T-cell (primary cell): ENCODE data around the gene EMC9. TPM values are rescaled to one million over a fixed set of nuclear protein-coding genes. Genes with fewer than 3 reads are reported as not detected.

Source experiments
- ATAC-seq, 4 experiments: fragments of 200-7000 bp in 3 of 4; fragments of 150-1000 bp in 1 of 4; cut with Tn5 transposase; replicated peaks in 1 of 4; 1 replicate in 3 of 4; 2 replicates in 1 of 4; pipeline ENCODE4 v1.10.0; 2021; ENCODE audit warnings: moderate library complexity in 3 of 4, mild to moderate bottlenecking in 2 of 4, moderate number of reproducible peaks in 1 of 4
- CTCF ChIA-PET, 2 donors: fragments of 300-600 bp; sonication (Branson Sonifier 250); formaldehyde crosslinking; loops; one replicate each; lab custom pipeline; 2022; ENCODE audit warnings: antibody characterized with exemption in 2 of 2; lab: Charles Lee
- POLR2A ChIA-PET, 2 donors: fragments of 300-600 bp; sonication (Branson Sonifier 250); formaldehyde crosslinking; loops; one replicate each; lab custom pipeline; 2022; ENCODE audit warnings: antibody characterized with exemption in 2 of 2; lab: Charles Lee
- DNase-seq, 35 experiments: peaks; one replicate each; pipeline versions ENCODE4 v3.0.0 to v3.0.0-alpha.2; 2013 to 2023
- H3K27ac ChIP-seq: one replicate; pipeline ENCODE4 v1.5.1; 2013; ENCODE audit warnings: low read length
- H3K27me3 ChIP-seq, 2 experiments: replicated peaks in 1 of 2; 1 replicate in 1 of 2; 2 replicates in 1 of 2; pipeline versions ENCODE4 v1.6.1 to v1.7.0; 2013; ENCODE audit warnings: low read length in 1 of 2, mixed read lengths in 1 of 2; ENCODE audit not compliant: control insufficient read depth in 2 of 2, insufficient read depth in 2 of 2; ENCODE audit errors: extremely low read depth in 1 of 2
- H3K36me3 ChIP-seq, 2 donors: 1 replicate in 1 of 2; 2 replicates in 1 of 2; pipeline versions ENCODE4 v1.6.1 to v1.7.0; 2013; ENCODE audit warnings: low read length in 1 of 2; ENCODE audit not compliant: control insufficient read depth in 2 of 2, insufficient read depth in 1 of 2; ENCODE audit errors: extremely low read depth in 1 of 2
- H3K4me1 ChIP-seq, 2 experiments: 1 replicate in 1 of 2; 2 replicates in 1 of 2; pipeline versions ENCODE4 v1.6.1 to v1.7.0; 2013; ENCODE audit warnings: low read length in 2 of 2, mixed read lengths in 1 of 2; ENCODE audit not compliant: insufficient read depth in 2 of 2, control insufficient read depth in 1 of 2; ENCODE audit errors: extremely low read depth in 1 of 2
- H3K4me3 ChIP-seq, 2 donors: 1 replicate in 1 of 2; 2 replicates in 1 of 2; pipeline versions ENCODE4 v1.5.1 to v1.7.0; 2013; ENCODE audit warnings: mild to moderate bottlenecking in 2 of 2, low read length in 1 of 2, moderate library complexity in 1 of 2; ENCODE audit not compliant: control insufficient read depth in 1 of 2; ENCODE audit errors: extremely low read depth in 1 of 2
- H3K9me3 ChIP-seq: 2 replicates; pipeline ENCODE4 v1.7.0; 2013
- H3K27ac Mint-ChIP-seq, 2 donors: one replicate each; pipeline ENCODE4 v1.8.0; 2020 to 2021; ENCODE audit warnings: mild to moderate bottlenecking in 2 of 2, mixed read lengths in 2 of 2
- H3K27me3 Mint-ChIP-seq, 2 donors: one replicate each; pipeline ENCODE4 v1.8.0; 2021 to 2022; ENCODE audit warnings: mixed read lengths in 2 of 2
- H3K36me3 Mint-ChIP-seq: one replicate; pipeline ENCODE4 v1.8.0; 2021; ENCODE audit warnings: mixed read lengths
- H3K4me1 Mint-ChIP-seq, 3 donors: one replicate each; pipeline ENCODE4 v1.8.0; 2020 to 2022; ENCODE audit warnings: mixed read lengths in 3 of 3, mild to moderate bottlenecking in 1 of 3
- H3K4me3 Mint-ChIP-seq, 3 donors: one replicate each; pipeline ENCODE4 v1.8.0; 2020 to 2022; ENCODE audit warnings: mild to moderate bottlenecking in 3 of 3, mixed read lengths in 3 of 3, moderate library complexity in 3 of 3
- H3K9me3 Mint-ChIP-seq, 3 donors: one replicate each; pipeline ENCODE4 v1.8.0; 2020 to 2022; ENCODE audit warnings: mixed read lengths in 3 of 3
- WGBS: methylation state at CpG from one replicate; pipeline ENCODE4 v1.1.5; 2013; ENCODE audit warnings: missing lambda C conversion rate; ENCODE audit not compliant: insufficient coverage; 5-methylcytosine and 5-hydroxymethylcytosine counted together
- total RNA-seq, 35 experiments: library from RNA in 6 of 35; stranded (reverse) in 6 of 35; fragments of 120-200 nt in 1 of 35; gene quantifications; one replicate each; pipeline versions ENCODE4 v1.2.1 to v1.2.4 and lab custom pipeline; 2013 to 2026

EMC9 gene
- total RNA-seq, 5 donors from 2014 or later (not counting 1 experiment from before 2014, with no cell fraction given) = 9.3 to 29.8 (median 20.8) TPM

DNA sequence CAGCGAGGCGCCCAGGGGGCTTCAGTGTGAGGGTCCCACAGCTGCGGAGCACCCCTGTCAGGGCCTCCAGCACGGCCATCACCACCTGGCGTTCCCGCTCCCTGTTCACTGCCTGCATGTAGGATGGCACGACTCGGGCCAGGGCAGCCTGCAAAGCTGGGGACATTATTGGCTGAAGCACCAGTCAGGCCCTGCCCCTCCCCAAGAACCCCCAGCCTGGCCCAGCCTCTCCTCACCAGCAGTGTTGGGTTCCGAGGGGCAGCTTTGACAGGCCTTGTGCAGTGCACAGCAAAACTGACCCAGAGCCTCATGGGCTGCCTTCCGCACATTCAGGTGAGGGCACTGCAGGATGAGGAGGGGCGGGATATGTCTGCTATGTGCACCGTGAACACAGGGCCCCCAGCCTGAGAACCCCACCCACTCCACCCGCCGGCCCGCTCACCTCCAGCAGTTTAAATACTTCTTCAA, 41.7 kb upstream of the EMC9 start:
- H3K36me3 Mint-ChIP-seq = peaks cover 39% of the 10 kb centered on the region

DNA sequence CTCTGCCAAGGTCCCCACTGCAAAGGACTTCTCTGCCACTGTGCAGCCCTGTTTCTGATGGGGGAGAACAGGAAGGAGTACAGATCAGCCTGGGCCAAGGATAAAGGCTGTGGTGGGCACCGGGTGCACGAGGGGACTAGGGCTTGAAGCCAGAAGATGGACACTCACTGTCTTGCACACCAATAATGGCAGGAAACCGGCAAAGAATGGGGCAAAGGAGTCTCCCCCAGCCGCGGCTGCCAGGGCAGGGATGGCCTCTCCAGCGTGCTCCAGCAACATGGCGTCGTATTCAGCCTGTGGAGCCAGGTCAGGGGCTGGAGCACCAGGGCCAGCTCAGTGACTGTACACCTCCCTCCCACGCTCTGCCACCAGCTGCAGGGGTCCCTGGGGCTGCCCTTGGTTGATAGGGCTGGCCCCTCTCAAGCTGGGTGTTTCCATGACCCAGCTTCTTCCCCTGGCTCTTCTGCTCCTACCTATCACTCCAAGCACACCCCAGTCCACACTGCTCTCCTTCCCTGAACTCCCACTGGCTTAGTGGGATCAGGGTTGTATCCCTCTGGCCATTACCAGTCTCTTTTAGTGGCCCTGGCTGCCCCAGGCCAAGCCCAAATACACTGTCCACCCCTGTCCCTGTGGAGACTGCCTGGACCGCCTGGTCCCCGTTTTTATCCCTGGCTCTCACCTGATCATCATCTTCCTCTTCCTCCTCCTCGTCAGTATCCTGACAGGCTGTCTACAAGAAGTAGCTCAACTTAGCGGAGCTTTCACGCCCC, 40.9 kb upstream of the EMC9 start:
- ChIA-PET POLR2A (no interaction called here), CTCF (no interaction called here)
- peaks cover 0 to 9% of the 10 kb centered on the region in 2 experiments for H3K4me1 ChIP-seq
- DNase-seq (no peak), ATAC-seq (no peak)
- H3K4me1 Mint-ChIP-seq = peaks cover 5 to 8% (median 6%) of the 10 kb centered on the region in 3 donors
- peaks cover 34 to 95% of the 10 kb centered on the region in 2 donors for H3K36me3 ChIP-seq
- no peak overlapping the region for H3K27ac ChIP-seq
- H3K9me3 Mint-ChIP-seq = no peaks in the 10 kb centered on the region
- no peaks in the 10 kb centered on the region for H3K27me3 Mint-ChIP-seq
- H3K27ac Mint-ChIP-seq = peak overlapping the region in 1 of 2 donors; percentile 50
- H3K4me3 Mint-ChIP-seq = no peak overlapping the region
- H3K9me3 ChIP-seq = no peaks in the 10 kb centered on the region
- no peaks in the 10 kb centered on the region for H3K27me3 ChIP-seq
- peaks cover 39% of the 10 kb centered on the region for H3K36me3 Mint-ChIP-seq
- no peak overlapping the region for H3K4me3 ChIP-seq
- 92% methylated on average over 11 of the region's 14 CpGs for WGBS

More for the DNA sequence above, 41.7 kb upstream of the EMC9 start:
- ChIA-PET CTCF (interaction anchor here in 1 of 2 donors (1.1 kb wide), 1 partner anchor 21 kb away, joined by 4 read pairs; no protein-coding TSS in a partner anchor), POLR2A (no interaction called here)
- no peaks in the 10 kb centered on the region for H3K9me3 ChIP-seq
- H3K36me3 ChIP-seq = peaks cover 34 to 87% of the 10 kb centered on the region in 2 donors
- peaks cover 3 to 16% of the 10 kb centered on the region in 2 experiments for H3K4me1 ChIP-seq
- no peak for ATAC-seq
- H3K9me3 Mint-ChIP-seq = no peaks in the 10 kb centered on the region
- H3K4me1 Mint-ChIP-seq = peaks cover 12 to 15% (median 13%) of the 10 kb centered on the region in 3 donors
- no peak overlapping the region for H3K4me3 ChIP-seq
- no peak for DNase-seq
- H3K27ac ChIP-seq = no peak overlapping the region
- WGBS = 98% methylated on average over 9 of the region's 15 CpGs
- H3K27me3 ChIP-seq = no peaks in the 10 kb centered on the region
- no peak overlapping the region for H3K4me3 Mint-ChIP-seq
- no peak overlapping the region for H3K27ac Mint-ChIP-seq
- no peaks in the 10 kb centered on the region for H3K27me3 Mint-ChIP-seq

DNA sequence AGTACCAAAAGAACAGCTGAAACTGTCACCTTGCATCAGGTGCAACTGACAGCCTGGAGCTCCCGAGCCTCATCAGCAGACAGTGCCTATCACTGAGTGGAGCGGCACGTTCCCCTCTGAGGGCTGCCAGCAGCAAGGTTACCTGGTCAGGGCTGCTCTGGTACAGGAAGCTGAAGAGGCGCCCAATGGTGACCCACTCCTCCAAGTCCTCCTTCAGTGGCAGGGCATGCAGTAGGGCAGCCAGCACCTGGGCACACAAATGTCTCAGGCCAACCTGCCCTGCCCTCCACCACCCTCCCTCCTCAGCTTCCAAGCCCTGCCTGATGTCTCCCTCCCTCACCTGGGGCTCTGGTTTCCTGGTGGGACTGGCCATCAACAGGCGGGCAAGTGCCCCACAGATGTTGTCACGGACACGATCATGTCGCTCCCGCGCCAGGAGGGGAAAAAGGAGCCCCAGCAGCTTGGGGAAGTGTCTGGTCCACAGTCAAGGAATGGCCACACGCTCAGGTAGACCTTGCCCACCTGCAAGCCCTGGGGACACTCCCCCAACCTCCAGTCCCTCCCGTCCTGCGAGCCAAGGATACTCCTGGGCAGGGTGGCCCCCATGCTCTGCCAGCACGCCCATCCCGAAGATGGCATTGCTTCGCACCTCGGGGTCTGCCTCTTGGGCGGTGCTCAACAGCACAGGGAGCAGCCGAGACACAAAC, 40.1 kb upstream of the EMC9 start:
- POLR2A ChIA-PET = interaction anchor here in 1 of 2 donors (0.6 to 0.8 kb wide), 2 partner anchors 61 to 70 kb away, joined by 3 to 7 read pairs; no protein-coding TSS in a partner anchor
- H3K36me3 ChIP-seq = peaks cover 38 to 98% of the 10 kb centered on the region in 2 donors
- H3K4me3 ChIP-seq = no peak overlapping the region
- H3K9me3 Mint-ChIP-seq = no peaks in the 10 kb centered on the region
- peaks cover 37% of the 10 kb centered on the region for H3K36me3 Mint-ChIP-seq
- peaks cover 0 to under 1% of the 10 kb centered on the region in 2 experiments for H3K4me1 ChIP-seq
- no peak for ATAC-seq
- 93% methylated on average over 16 of the region's 19 CpGs for WGBS
- no peaks in the 10 kb centered on the region for H3K9me3 ChIP-seq
- peak overlapping the region in 1 of 2 donors; percentile 77 for H3K27ac Mint-ChIP-seq
- CTCF ChIA-PET = no interaction called here
- H3K4me1 Mint-ChIP-seq = peaks cover 0 to 3% (median 0%) of the 10 kb centered on the region in 3 donors
- no peaks in the 10 kb centered on the region for H3K27me3 Mint-ChIP-seq
- no peak overlapping the region for H3K4me3 Mint-ChIP-seq
- no peak overlapping the region for H3K27ac ChIP-seq
- no peak for DNase-seq
- H3K27me3 ChIP-seq = no peaks in the 10 kb centered on the region

DNA sequence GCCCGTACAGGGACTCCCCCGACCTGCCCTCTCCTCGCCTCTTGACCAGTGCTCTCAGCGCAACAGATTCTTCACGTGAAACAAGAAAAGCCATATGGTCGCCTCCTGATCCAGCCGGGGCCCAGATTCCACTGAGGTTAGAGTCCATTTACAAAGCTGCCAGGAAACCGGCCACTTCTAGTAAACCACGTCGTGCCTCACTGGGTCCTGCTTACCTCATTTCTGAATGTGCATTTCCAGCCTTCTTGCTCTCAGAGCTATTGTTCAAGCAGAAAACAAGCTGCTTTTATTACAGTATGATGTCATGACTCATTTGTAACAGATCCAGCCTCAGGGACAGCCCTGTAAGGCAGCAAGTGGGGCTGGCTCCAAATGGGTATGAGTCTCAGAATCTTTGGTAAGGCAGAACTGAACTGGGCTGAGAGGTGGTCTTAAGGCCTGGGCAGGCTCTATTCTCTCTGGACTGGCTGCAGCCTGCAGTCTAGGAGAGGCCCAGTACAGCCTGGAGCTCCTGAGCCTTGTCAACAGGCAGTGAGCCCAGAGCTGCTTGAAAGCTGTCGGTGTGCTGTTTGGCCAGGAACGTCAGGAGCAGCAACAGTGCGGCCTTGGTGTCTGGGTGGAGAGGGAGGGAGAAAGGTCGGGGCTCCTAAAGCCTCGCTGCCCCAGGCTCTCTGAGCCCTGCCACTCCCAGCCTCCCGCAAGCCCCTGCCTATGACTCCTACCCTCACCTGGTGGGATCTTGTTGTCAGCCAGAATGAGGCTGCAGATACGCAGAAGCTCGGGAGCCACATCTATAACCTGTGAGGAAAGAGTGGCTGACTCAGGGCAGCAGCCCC, 38.8 kb upstream of the EMC9 start:
- H3K27ac ChIP-seq = no peak overlapping the region
- H3K9me3 ChIP-seq = no peaks in the 10 kb centered on the region
- POLR2A ChIA-PET = interaction anchor here in 1 of 2 donors (0.6 kb wide), 1 partner anchor 9 kb away, joined by 9 read pairs; no protein-coding TSS in a partner anchor
- ATAC-seq (no peak), DNase-seq (no peak)
- no peak overlapping the region for H3K4me3 Mint-ChIP-seq
- peaks cover 36 to 86% of the 10 kb centered on the region in 2 donors for H3K36me3 ChIP-seq
- H3K36me3 Mint-ChIP-seq = peaks cover 35% of the 10 kb centered on the region
- 93% methylated on average over 11 of the region's 18 CpGs for WGBS
- H3K27ac Mint-ChIP-seq = peak overlapping the region; percentile 63 to 77
- no peaks in the 10 kb centered on the region for H3K27me3 ChIP-seq
- no peaks in the 10 kb centered on the region for H3K4me1 ChIP-seq
- H3K9me3 Mint-ChIP-seq = no peaks in the 10 kb centered on the region
- peaks cover 0 to 2% (median 0%) of the 10 kb centered on the region in 3 donors for H3K4me1 Mint-ChIP-seq
- no peak overlapping the region for H3K4me3 ChIP-seq
- no peaks in the 10 kb centered on the region for H3K27me3 Mint-ChIP-seq
- CTCF ChIA-PET = no interaction called here

DNA sequence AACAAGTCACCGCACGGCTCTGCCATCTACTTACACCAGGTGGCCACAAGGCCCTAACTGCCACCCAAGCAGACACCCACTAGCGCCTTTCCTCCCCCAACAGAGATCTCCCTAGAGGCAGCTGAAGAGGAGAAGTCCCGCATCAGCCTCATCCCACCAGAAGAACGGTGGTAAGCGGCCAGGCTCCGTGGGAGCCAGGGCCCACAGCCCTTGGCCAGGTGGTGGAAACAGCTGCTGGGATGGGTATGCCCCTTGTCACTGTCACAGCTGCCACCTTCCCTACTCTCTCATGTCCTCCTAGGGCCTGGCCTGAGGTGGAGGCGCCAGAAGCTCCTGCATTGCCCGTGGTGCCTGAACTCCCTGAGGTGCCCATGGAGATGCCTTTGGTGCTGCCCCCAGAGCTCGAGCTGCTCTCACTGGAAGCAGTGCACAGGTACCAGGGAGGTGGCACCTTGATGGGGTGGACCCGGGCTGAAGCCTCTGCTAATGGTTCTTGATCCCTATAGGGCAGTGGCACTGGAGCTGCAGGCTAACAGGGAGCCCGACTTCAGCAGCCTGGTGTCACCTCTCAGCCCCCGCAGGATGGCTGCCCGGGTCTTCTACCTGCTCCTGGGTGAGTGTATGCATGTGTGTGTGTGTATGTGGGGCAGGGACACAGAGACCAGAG, 38.0 kb upstream of the EMC9 start:
- Histone ChIP-seq H3K4me3 (no peak overlapping the region), H3K27ac (no peak overlapping the region), H3K4me1 (no peaks in the 10 kb centered on the region), H3K36me3 (peaks cover 30 to 79% of the 10 kb centered on the region in 2 donors), H3K27me3 (no peaks in the 10 kb centered on the region), H3K9me3 (no peaks in the 10 kb centered on the region)
- DNase-seq = no peak
- ChIA-PET POLR2A (interaction anchor here in 1 of 2 donors (0.6 kb wide), 1 partner anchor 8 kb away, joined by 9 read pairs; no protein-coding TSS in a partner anchor), CTCF (no interaction called here)
- no peaks in the 10 kb centered on the region for H3K9me3 Mint-ChIP-seq
- ATAC-seq = no peak
- no peak overlapping the region for H3K4me3 Mint-ChIP-seq
- peaks cover 0 to 9% (median 0%) of the 10 kb centered on the region in 3 donors for H3K4me1 Mint-ChIP-seq
- no peaks in the 10 kb centered on the region for H3K27me3 Mint-ChIP-seq
- peak overlapping the region; percentile 17 to 66 for H3K27ac Mint-ChIP-seq
- 91% methylated on average over 11 of the region's 14 CpGs for WGBS
- H3K36me3 Mint-ChIP-seq = peaks cover 41% of the 10 kb centered on the region
